GM19351 (cell line): ENCODE results near the gene RGS9BP.
"Not testable (repeated sequence)": the region's sequence is repeated elsewhere in the genome, so short reads cannot be mapped to it uniquely, and the experiment has no call there.

ENCODE experiments used
- ATAC-seq: cut with Tn5 transposase; IDR thresholded peaks from one replicate; pipeline ENCODE4 v1.9.1; 2021; ENCODE audit warnings: mild to moderate bottlenecking, moderate library complexity; ENCODE audit not compliant: unreplicated experiment

The RGS9BP gene

GRCh38 chr19:32671883-32672593 is 3.6 kb upstream of the RGS9BP start:
- no peak for ATAC-seq

- ATAC-seq: no peak
Observed at GRCh38 chr19:32672841-32673240, 2.8 kb upstream of the RGS9BP start.

GRCh38 chr19:32673573-32673972 is 2.1 kb upstream of the RGS9BP start:
- ATAC-seq: no peak

GRCh38 chr19:32674153-32674930 is 1.3 kb upstream of the RGS9BP start:
- peak; percentile 15 for ATAC-seq

- ATAC-seq: peak; percentile 95
Observed at GRCh38 chr19:32674931-32675719, 523 bp upstream of the RGS9BP start, which contains the start of gene ANKRD27. Gene ANKRD27 (minus strand): TSS chr19:32675180. CDS start chr19:32659015, 16,165 bp downstream.

- ATAC-seq: no peak
Observed at GRCh38 chr19:32676186-32676894, 692 bp downstream of the RGS9BP start.

GRCh38 chr19:32676895-32677359 is 1.3 kb downstream of the RGS9BP start:
- ATAC-seq: no peak

GRCh38 chr19:32677657-32678056 is 2.0 kb downstream of the RGS9BP start:
- ATAC-seq: no peak

- no peak for ATAC-seq
Observed at GRCh38 chr19:32680986-32681385, 5.3 kb downstream of the RGS9BP start.

- ATAC-seq: no peak
Observed at GRCh38 chr19:32682317-32682716, 6.7 kb downstream of the RGS9BP start.

- no peak for ATAC-seq
Observed at GRCh38 chr19:32686847-32687475, 11.3 kb downstream of the RGS9BP start.

GRCh38 chr19:32687681-32688080 is 12.0 kb downstream of the RGS9BP start:
- ATAC-seq: no peak

GRCh38 chr19:32688311-32688710 is 12.7 kb downstream of the RGS9BP start:
- no peak for ATAC-seq

- ATAC-seq: peak; percentile 88
Observed at GRCh38 chr19:32691291-32691951, 15.8 kb downstream of the RGS9BP start, which contains the start of gene NUDT19. Gene NUDT19 (plus strand): TSS chr19:32691821. CDS start chr19:32691961, 140 bp downstream.

GRCh38 chr19:32691952-32692726 is 16.5 kb downstream of the RGS9BP start:
- peak; percentile 61 for ATAC-seq

GRCh38 chr19:32692727-32693061 is 17.0 kb downstream of the RGS9BP start:
- ATAC-seq: no peak

GRCh38 chr19:32693151-32694108 is 17.8 kb downstream of the RGS9BP start:
- ATAC-seq: not testable (repeated sequence)

GRCh38 chr19:32694316-32694715 is 18.7 kb downstream of the RGS9BP start:
- ATAC-seq: not testable (repeated sequence)
